Endothelial cell of umbilical vein (primary cell): ENCODE results near the gene HNRNPL.

Source experiments
- EZH2 ChIP-seq: IDR thresholded peaks from 2 replicates; pipeline ENCODE4 v1.6.1; 2012; ENCODE audit warnings: borderline replicate concordance, low read depth, mild to moderate bottlenecking, moderate library complexity, low read length, inconsistent platforms; ENCODE audit not compliant: severe bottlenecking
- GATA2 ChIP-seq: IDR thresholded peaks from 2 replicates; pipeline ENCODE4 v1.7.0; 2011; ENCODE audit warnings: low read depth, mild to moderate bottlenecking, moderate library complexity, mixed read lengths, low read length; ENCODE audit not compliant: insufficient read length, insufficient read depth
- JUN ChIP-seq: IDR thresholded peaks from 2 replicates; pipeline ENCODE4 v1.6.1; 2011; ENCODE audit warnings: borderline replicate concordance, low read depth; ENCODE audit not compliant: insufficient read length, insufficient read depth
- MYC ChIP-seq: IDR thresholded peaks from one replicate; pipeline ENCODE4 v1.6.1; 2011; ENCODE audit warnings: mild to moderate bottlenecking, low read depth, low read length
- POLR2A ChIP-seq: IDR thresholded peaks from 2 replicates; pipeline ENCODE4 v1.6.1; 2012; ENCODE audit warnings: low read depth, mild to moderate bottlenecking, control low read depth, low read length
- POLR2AphosphoS5 ChIP-seq: IDR thresholded peaks from 2 replicates; pipeline ENCODE4 v1.6.1; 2012; ENCODE audit warnings: low read depth, mild to moderate bottlenecking, control low read depth, low read length, moderate library complexity; ENCODE audit not compliant: insufficient read depth
- TF ChIP-seq, protein P1 (sequence below), 2 donors: IDR thresholded peaks; 1 replicate in 1 of 2; 2 replicates in 1 of 2; pipeline ENCODE4 v1.5.1; 2011; ENCODE audit warnings: low read length in 2 of 2, mild to moderate bottlenecking in 2 of 2, moderate library complexity in 2 of 2, control low read depth in 1 of 2, inconsistent platforms in 1 of 2, low read depth in 1 of 2; ENCODE audit not compliant: insufficient read depth in 1 of 2; ENCODE audit errors: extremely low read depth in 1 of 2
- TF ChIP-seq, protein P2 (sequence below): IDR thresholded peaks from 2 replicates; pipeline ENCODE4 v1.6.1; 2011; ENCODE audit not compliant: insufficient read depth, insufficient read length

DNA sequence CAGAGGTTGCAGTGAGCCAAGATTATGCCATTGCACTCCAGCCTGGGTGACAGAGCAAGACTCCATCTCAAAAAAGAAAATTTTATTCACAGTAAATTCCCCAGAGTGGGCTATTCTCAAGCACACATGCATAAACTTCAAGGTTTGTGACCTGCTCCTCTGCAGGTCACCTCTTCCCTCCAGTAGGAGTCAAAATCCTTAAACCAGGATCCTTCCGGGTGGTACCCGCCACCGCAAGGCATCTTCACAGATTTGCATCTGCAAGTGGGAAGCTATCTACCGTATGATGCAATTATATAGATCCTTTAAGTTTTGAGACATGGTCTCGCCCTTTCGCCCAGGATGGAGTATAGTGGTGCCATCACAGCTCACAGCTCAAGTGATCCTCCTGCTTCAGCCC is 15.2 kb downstream of the HNRNPL start:
- TF ChIP-seq, protein P1, sequence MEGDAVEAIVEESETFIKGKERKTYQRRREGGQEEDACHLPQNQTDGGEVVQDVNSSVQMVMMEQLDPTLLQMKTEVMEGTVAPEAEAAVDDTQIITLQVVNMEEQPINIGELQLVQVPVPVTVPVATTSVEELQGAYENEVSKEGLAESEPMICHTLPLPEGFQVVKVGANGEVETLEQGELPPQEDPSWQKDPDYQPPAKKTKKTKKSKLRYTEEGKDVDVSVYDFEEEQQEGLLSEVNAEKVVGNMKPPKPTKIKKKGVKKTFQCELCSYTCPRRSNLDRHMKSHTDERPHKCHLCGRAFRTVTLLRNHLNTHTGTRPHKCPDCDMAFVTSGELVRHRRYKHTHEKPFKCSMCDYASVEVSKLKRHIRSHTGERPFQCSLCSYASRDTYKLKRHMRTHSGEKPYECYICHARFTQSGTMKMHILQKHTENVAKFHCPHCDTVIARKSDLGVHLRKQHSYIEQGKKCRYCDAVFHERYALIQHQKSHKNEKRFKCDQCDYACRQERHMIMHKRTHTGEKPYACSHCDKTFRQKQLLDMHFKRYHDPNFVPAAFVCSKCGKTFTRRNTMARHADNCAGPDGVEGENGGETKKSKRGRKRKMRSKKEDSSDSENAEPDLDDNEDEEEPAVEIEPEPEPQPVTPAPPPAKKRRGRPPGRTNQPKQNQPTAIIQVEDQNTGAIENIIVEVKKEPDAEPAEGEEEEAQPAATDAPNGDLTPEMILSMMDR (IDR thresholded peaks at IDR 0.05; ENCODE audit: extremely low read depth in 1 of 2, insufficient read depth in 1 of 2, low read depth in 1 of 2, low read length in 2 of 2) = no peak
- TF ChIP-seq POLR2AphosphoS5 (no peak), GATA2 (no peak), JUN (no peak), POLR2A (peak; percentile 14), EZH2 (no peak), MYC (no peak)
- TF ChIP-seq, protein P2, sequence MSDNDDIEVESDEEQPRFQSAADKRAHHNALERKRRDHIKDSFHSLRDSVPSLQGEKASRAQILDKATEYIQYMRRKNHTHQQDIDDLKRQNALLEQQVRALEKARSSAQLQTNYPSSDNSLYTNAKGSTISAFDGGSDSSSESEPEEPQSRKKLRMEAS = no peak
